ENCODE results near the gene CETN2. TPM values are rescaled to one million over a fixed set of nuclear protein-coding genes. Genes with fewer than 3 reads are reported as not detected.
"Not testable (repeated sequence)": the region's sequence is repeated elsewhere in the genome, so short reads cannot be mapped to it uniquely, and the experiment has no call there.

Gene CETN2
- total RNA-seq, 1 experiment from 2014 or later: 135 TPM

GRCh38 chrX:152832520-152832919 lies 2.0 kb upstream of the CETN2 start:
- no peak for DNase-seq (ENCODE audit: low spot score)

GRCh38 chrX:152831391-152831790 lies 834 bp upstream of the CETN2 start:
- DNase-seq (ENCODE audit: low spot score): no peak

DNA sequence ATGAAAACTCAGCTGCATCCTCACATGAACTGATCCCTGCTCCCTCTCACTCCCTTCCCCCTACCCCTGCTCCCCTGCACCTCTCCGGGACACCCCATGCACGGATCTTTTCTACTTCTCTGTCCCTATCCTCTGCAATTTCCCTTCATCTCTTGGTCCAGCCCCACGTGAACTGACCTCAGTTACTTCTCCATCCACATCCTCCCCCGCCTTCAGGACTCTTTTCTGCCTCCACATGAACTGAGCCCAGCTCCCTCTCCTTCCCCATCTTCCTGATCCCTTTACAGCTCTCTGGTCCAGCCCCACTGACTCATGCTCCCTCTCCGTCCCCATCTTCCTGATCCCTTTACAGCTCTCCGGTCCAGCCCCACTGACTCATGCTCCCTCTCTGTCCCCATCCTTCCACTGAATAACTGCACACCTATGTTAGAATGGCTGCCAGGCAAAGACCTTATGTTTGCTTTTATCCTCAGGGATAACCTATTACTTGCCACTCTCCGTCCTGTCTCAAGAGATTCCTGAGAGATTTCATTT lies 5.6 kb downstream of the CETN2 start:
- DNase-seq (ENCODE audit: low spot score): no peak

DNA sequence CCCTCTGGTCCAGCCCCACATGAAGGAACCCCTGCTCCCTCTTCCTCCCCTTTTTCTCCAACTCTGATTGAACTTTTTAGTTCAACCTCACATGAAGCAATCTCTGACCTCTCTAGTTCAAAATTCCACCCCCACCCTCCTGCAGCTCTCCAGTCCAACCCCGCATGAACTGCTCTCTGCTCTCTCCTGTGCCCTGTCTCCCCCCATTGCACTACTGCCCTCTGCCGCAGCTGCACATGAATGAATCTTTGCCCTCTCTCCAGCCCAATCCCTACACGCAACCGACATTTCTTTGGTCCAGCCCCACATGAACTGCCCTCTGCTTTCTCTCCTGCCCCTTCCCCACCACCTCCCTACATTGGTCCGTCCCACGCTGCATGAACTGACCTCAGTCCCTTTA lies 6.9 kb downstream of the CETN2 start:
- DNase-seq (ENCODE audit: low spot score): no peak

DNA sequence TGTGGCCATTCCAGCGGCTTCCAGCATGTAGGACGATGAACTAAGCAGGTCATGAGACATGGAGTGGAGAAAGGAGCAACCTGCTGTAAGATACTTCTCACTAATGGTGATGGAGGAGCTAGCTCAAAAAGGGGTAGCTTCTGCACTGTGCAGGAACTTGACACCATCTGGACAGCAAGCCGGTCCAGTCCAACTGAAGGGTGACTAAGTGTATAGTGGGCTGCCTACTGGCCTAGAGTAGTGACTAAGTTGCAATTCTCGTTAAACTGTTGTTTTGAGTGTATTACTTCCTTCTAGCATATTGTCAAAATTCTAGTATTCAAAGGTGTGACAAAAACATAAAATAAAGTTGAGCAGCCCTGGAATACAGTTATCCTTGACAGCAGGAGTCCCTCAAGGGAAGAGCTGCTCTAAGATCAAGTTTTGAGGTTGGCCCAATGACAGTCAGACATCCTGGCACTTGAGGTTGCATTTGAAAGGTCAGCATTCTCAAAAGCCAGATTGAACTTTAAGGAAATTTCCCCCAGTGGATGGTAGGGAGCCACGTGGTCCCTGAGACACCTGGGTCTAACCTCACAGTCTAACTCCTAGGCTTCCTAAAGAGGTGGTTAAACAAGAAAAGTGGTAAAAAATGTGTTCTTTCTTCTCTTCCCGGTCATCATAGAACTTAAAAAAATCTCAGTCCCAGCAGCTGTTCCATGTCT lies 8.0 kb downstream of the CETN2 start:
- no peak for DNase-seq (ENCODE audit: low spot score)

- DNase-seq (ENCODE audit: low spot score): peak; percentile 41
Measured at GRCh38 chrX:152821145-152821765, 9.3 kb downstream of the CETN2 start.

GRCh38 chrX:152819732-152820131 lies 10.8 kb downstream of the CETN2 start:
- no peak for DNase-seq (ENCODE audit: low spot score)

DNA sequence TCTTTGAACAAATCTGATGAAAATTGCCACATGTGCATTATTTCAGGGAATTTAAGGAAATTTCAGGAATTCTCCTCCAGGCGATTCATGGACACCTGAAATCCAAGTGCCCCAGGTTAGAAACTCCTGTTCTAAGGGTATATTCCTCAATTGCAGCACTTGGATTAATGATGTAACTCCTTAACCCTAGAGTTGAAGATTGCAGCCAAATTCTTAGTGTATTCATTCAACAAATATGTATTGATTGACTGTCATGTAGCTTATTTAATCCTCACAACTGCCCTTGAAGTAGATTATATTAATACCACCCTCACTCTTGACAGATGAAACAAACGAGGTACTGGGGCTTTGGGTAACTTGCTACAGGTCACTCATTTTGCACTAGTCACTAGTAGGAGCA lies 11.3 kb downstream of the CETN2 start:
- DNase-seq (ENCODE audit: low spot score): no peak

DNA sequence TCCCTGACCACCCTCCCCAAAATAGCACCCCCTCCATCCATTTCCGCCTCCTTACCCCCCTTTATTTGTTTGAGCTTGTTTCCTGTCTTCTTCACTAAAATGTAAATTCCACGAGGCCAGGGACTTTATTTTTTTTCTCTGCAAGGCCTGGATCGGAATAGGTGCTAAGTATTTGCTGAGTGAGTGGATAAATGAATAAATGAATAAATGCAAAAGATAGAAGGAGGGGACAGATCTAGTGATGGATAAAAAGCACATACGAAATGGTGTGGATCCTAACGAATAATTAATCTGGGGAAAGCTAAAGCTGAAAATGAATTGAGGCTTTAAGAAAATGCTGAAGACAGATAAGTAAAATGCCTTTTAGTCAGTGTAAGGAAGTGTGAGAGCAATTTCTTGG lies 12.2 kb downstream of the CETN2 start:
- no peak for DNase-seq (ENCODE audit: low spot score)

GRCh38 chrX:152817078-152817764 lies 13.3 kb downstream of the CETN2 start:
- peak; percentile 52 for DNase-seq (ENCODE audit: low spot score)

DNA sequence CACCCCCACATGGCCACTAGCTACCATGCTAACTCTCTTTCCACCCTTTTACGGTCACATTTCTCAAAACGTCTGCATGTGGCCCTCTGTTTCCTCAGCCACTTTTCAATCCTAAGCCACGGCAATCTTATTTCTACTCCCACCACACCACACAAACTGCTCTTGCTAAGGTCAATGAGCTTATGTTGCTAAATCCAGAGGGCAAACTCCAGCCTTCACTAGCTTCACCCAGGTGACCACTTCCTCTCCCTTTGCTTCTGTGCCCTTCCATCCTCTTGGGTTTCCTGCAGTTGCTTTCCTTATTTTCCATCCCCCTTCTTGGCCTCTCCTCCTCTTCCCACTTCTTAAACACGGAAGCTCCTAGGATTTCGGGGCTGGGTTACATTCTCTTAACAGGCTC lies 16.5 kb downstream of the CETN2 start:
- no peak for DNase-seq (ENCODE audit: low spot score)

- no peak for DNase-seq (ENCODE audit: low spot score)
Measured at GRCh38 chrX:152813206-152813605, 17.4 kb downstream of the CETN2 start.

- DNase-seq (ENCODE audit: low spot score): no peak
Measured at GRCh38 chrX:152810403-152810802, 20.2 kb downstream of the CETN2 start.

DNA sequence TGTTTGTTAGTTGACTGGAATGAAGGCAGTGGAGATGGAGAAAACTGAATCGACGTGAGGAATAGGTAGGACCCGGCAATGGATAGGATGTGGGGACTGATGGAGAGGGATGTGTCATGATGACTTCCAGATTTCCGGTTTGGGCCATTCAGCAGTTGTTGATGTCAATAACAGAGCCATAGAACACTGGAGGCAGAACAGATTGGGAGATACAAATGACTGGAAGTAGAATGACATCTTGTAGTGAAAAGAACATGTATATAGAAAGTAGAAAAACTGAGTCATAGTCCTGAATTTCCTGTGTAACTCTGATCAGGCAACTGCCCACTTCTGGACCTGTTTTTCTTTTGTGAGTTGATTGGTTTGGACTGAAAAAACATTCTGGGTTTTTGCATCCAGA lies 24.5 kb downstream of the CETN2 start:
- DNase-seq (ENCODE audit: low spot score): no peak

- DNase-seq (ENCODE audit: low spot score): no peak
Measured at GRCh38 chrX:152798945-152799344, 31.6 kb downstream of the CETN2 start.

DNA sequence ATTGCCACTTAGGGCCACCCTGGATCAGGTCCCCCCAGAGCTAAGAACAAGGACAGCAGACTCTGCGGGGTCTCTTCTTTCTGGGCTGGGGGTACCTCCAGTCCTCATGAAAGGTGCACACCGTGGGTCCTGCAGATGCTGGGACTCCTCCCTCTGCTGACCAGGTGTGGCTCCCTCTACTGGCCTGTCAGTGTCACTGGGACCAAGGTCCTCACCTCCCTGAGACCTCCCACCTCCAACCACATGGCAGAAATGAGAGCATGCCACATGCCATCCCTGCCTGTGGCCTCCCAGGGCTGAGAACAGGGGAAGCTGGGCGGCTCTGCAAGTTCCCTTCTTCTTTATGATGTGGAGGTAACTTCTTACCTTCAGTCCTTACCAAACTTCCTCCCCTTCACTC lies 43.5 kb downstream of the CETN2 start:
- DNase-seq (ENCODE audit: low spot score): not testable (repeated sequence)

Other genes with a start within 250 kb of the CETN2 start
- gene GABRQ, start 192.9 kb downstream of the CETN2 start, total RNA-seq (2014; rRNA removed; shearing (Covaris generic)): not detected in 2 replicates
- gene MAGEA3, start 132.0 kb downstream of the CETN2 start, total RNA-seq (2014; rRNA removed; shearing (Covaris generic)): 25.8 and 30.4 TPM in 2 replicates
- gene CSAG2, start 121.5 kb downstream of the CETN2 start, total RNA-seq (2014; rRNA removed; shearing (Covaris generic)): not detected in 2 replicates
- gene MAGEA2B, start 116.1 kb downstream of the CETN2 start, total RNA-seq (2014; rRNA removed; shearing (Covaris generic)): 0.77 TPM in 1 of 2 replicates, not detected in the other
- 0.65 TPM in 1 of 2 replicates, not detected in the other for gene CSAG1, start 97.0 kb downstream of the CETN2 start, total RNA-seq (2014; rRNA removed; shearing (Covaris generic))
- 0.96 and 1.8 TPM in 2 replicates for gene MAGEA12, start 97.0 kb downstream of the CETN2 start, total RNA-seq (2014; rRNA removed; shearing (Covaris generic))
- gene MAGEA2, start 76.9 kb downstream of the CETN2 start, total RNA-seq (2014; rRNA removed; shearing (Covaris generic)): 0.12 TPM in 1 of 2 replicates, not detected in the other
- not detected in 2 replicates for gene CSAG3, start 71.5 kb downstream of the CETN2 start, total RNA-seq (2014; rRNA removed; shearing (Covaris generic))
- gene MAGEA6, start 61.1 kb downstream of the CETN2 start, total RNA-seq (2014; rRNA removed; shearing (Covaris generic)): 78.2 and 78.3 TPM in 2 replicates
- gene NSDHL, start 306 bp upstream of the CETN2 start, total RNA-seq (2014; rRNA removed; shearing (Covaris generic)): 28.9 and 29.6 TPM in 2 replicates
- 1.7 and 4.9 TPM in 2 replicates for gene ZNF185, start 67.3 kb upstream of the CETN2 start, total RNA-seq (2014; rRNA removed; shearing (Covaris generic))
- not detected in 2 replicates for gene PNMA5, start 163.4 kb upstream of the CETN2 start, total RNA-seq (2014; rRNA removed; shearing (Covaris generic))
- not detected in 2 replicates for gene PNMA3, start 225.7 kb upstream of the CETN2 start, total RNA-seq (2014; rRNA removed; shearing (Covaris generic))
- gene PNMA6A, start 241.7 kb upstream of the CETN2 start, total RNA-seq (2014; rRNA removed; shearing (Covaris generic)): 3.5 and 4.1 TPM in 2 replicates